ENCODE results near the gene SPATA13. TPM values are rescaled to one million over a fixed set of nuclear protein-coding genes. Genes with fewer than 3 reads are reported as not detected.

The SPATA13 gene
- total RNA-seq, 2 donors from 2014 or later: 43.9 to 65.0 TPM

- DNase-seq (ENCODE audit: low spot score in 2 of 2) (no peak), ATAC-seq (no peak)
- H3K27ac Mint-ChIP-seq: peak overlapping the region; percentile 94 to 97
- H3K36me3 Mint-ChIP-seq: peaks cover 14 to 23% of the 10 kb centered on the region in 2 donors
- no peaks in the 10 kb centered on the region for H3K9me3 Mint-ChIP-seq
Observed at GRCh38 chr13:24267274-24267673, 106.8 kb downstream of the SPATA13 start.

- DNase-seq (ENCODE audit: low spot score in 2 of 2): no peak
- no peak for ATAC-seq
- peak overlapping the region; percentile 94 to 97 for H3K27ac Mint-ChIP-seq
- H3K9me3 Mint-ChIP-seq: no peaks in the 10 kb centered on the region
- peaks cover 18 to 27% of the 10 kb centered on the region in 2 donors for H3K36me3 Mint-ChIP-seq
Observed at GRCh38 chr13:24267801-24268200, 107.3 kb downstream of the SPATA13 start.

GRCh38 chr13:24269821-24270220 is 109.3 kb downstream of the SPATA13 start:
- Mint-ChIP-seq H3K9me3 (no peaks in the 10 kb centered on the region), H3K27ac (peak overlapping the region; percentile 83 to 90), H3K36me3 (peaks cover 20 to 35% of the 10 kb centered on the region in 2 donors)
- DNase-seq (ENCODE audit: low spot score in 2 of 2) (no peak), ATAC-seq (no peak)

- H3K36me3 Mint-ChIP-seq: peaks cover 20 to 35% of the 10 kb centered on the region in 2 donors
- peak; percentile 50 to 67 for DNase-seq (ENCODE audit: low spot score in 2 of 2)
- no peaks in the 10 kb centered on the region for H3K9me3 Mint-ChIP-seq
- ATAC-seq: peak; percentile 43 to 49
- peak overlapping the region; percentile 90 to 96 for H3K27ac Mint-ChIP-seq
Observed at GRCh38 chr13:24270639-24271141, 110.2 kb downstream of the SPATA13 start.

- Mint-ChIP-seq H3K27ac (peak overlapping the region; percentile 90 to 96), H3K9me3 (no peaks in the 10 kb centered on the region), H3K36me3 (peaks cover 20 to 37% of the 10 kb centered on the region in 2 donors)
- ATAC-seq (no peak), DNase-seq (ENCODE audit: low spot score in 2 of 2) (no peak)
Observed at GRCh38 chr13:24271231-24271600, 110.7 kb downstream of the SPATA13 start.

GRCh38 chr13:24271601-24272451 is 111.3 kb downstream of the SPATA13 start:
- ATAC-seq: peak; percentile 48 to 72
- Mint-ChIP-seq H3K36me3 (peaks cover 18 to 39% of the 10 kb centered on the region in 2 donors), H3K9me3 (no peaks in the 10 kb centered on the region), H3K27ac (peak overlapping the region; percentile 90 to 97)
- peak; percentile 44 to 63 for DNase-seq (ENCODE audit: low spot score in 2 of 2)

GRCh38 chr13:24272452-24273161 is 112.1 kb downstream of the SPATA13 start:
- Mint-ChIP-seq H3K36me3 (peaks cover 13 to 36% of the 10 kb centered on the region in 2 donors), H3K27ac (peak overlapping the region; percentile 90 to 97), H3K9me3 (no peaks in the 10 kb centered on the region)
- ATAC-seq: no peak
- DNase-seq (ENCODE audit: low spot score in 2 of 2): no peak

- Mint-ChIP-seq H3K9me3 (no peaks in the 10 kb centered on the region), H3K27ac (peak overlapping the region; percentile 90 to 97), H3K36me3 (peaks cover 13 to 36% of the 10 kb centered on the region in 2 donors)
- no peak for ATAC-seq
- DNase-seq (ENCODE audit: low spot score in 2 of 2): no peak
Observed at GRCh38 chr13:24273926-24274325, 113.4 kb downstream of the SPATA13 start.

GRCh38 chr13:24274452-24275021 is 114.0 kb downstream of the SPATA13 start:
- peak; percentile 68 to 76 for ATAC-seq
- H3K27ac Mint-ChIP-seq: peak overlapping the region; percentile 90 to 96

GRCh38 chr13:24275041-24275440 is 114.5 kb downstream of the SPATA13 start:
- H3K36me3 Mint-ChIP-seq: peaks cover 13 to 36% of the 10 kb centered on the region in 2 donors
- peak overlapping the region; percentile 90 to 96 for H3K27ac Mint-ChIP-seq
- H3K9me3 Mint-ChIP-seq: no peaks in the 10 kb centered on the region
- DNase-seq (ENCODE audit: low spot score in 2 of 2) (no peak), ATAC-seq (no peak)

More at GRCh38 chr13:24274452-24275021, 114.0 kb downstream of the SPATA13 start:
- Mint-ChIP-seq H3K9me3 (no peaks in the 10 kb centered on the region), H3K36me3 (peaks cover 13 to 36% of the 10 kb centered on the region in 2 donors)
- DNase-seq (ENCODE audit: low spot score in 2 of 2): peak; percentile 65 to 86

- H3K27ac Mint-ChIP-seq: peak overlapping the region; percentile 30 to 90
- peaks cover 13 to 29% of the 10 kb centered on the region in 2 donors for H3K36me3 Mint-ChIP-seq
- H3K9me3 Mint-ChIP-seq: no peaks in the 10 kb centered on the region
- ATAC-seq (peak; percentile 7 to 25), DNase-seq (ENCODE audit: low spot score in 2 of 2) (no peak)
Observed at GRCh38 chr13:24276306-24276705, 115.8 kb downstream of the SPATA13 start.

- DNase-seq (ENCODE audit: low spot score in 2 of 2) (no peak), ATAC-seq (no peak)
- Mint-ChIP-seq H3K9me3 (no peaks in the 10 kb centered on the region), H3K36me3 (peaks cover 7 to 24% of the 10 kb centered on the region in 2 donors), H3K27ac (peak overlapping the region; percentile 65 to 90)
Observed at GRCh38 chr13:24276861-24277260, 116.3 kb downstream of the SPATA13 start.

GRCh38 chr13:24277761-24278160 is 117.2 kb downstream of the SPATA13 start:
- Mint-ChIP-seq H3K36me3 (peaks cover 3 to 18% of the 10 kb centered on the region in 2 donors), H3K9me3 (no peaks in the 10 kb centered on the region), H3K27ac (peak overlapping the region; percentile 18 to 90)
- DNase-seq (ENCODE audit: low spot score in 2 of 2): no peak
- ATAC-seq: no peak

- H3K27ac Mint-ChIP-seq: peak overlapping the region; percentile 70 to 93
- ATAC-seq (no peak), DNase-seq (ENCODE audit: low spot score in 2 of 2) (no peak)
- H3K9me3 Mint-ChIP-seq: no peaks in the 10 kb centered on the region
- peaks cover 0 to 10% of the 10 kb centered on the region in 2 donors for H3K36me3 Mint-ChIP-seq
Observed at GRCh38 chr13:24279327-24280110, 119.0 kb downstream of the SPATA13 start.

GRCh38 chr13:24280720-24281119 is 120.2 kb downstream of the SPATA13 start:
- Mint-ChIP-seq H3K9me3 (no peaks in the 10 kb centered on the region), H3K36me3 (peaks cover 0 to 10% of the 10 kb centered on the region in 2 donors), H3K27ac (peak overlapping the region; percentile 70 to 95)
- ATAC-seq: no peak
- DNase-seq (ENCODE audit: low spot score in 2 of 2): no peak
